HG02642 (cell line): ENCODE data around the gene NOL4L.
"Not testable (repeated sequence)": the region's sequence is repeated elsewhere in the genome, so short reads cannot be mapped to it uniquely, and the experiment has no call there.

ENCODE experiments used
- ATAC-seq: cut with Tn5 transposase; IDR thresholded peaks from one replicate; pipeline ENCODE4 v1.9.1; 2021; ENCODE audit warnings: mild to moderate bottlenecking; ENCODE audit not compliant: unreplicated experiment, poor library complexity

Gene NOL4L

DNA sequence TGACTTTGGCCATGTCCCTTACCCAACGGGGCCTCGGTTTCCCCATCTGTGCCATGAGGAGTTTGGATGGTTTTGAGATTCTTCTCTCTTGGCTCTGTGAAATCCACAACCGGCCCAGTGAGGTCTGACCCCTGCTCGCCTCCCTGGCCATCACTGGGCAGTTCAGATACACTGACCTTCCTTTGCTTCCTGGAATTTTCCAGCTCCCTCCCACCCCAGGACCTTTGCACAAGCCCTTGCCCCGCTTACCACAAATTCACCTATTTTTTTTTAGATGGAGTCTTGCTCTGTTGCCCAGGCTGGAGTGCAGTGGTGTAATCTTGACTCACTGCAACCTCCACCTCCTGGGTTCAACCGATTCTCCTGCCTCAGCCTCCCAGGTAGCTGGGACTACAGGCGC is 12.6 kb upstream of the NOL4L start:
- no peak for ATAC-seq

DNA sequence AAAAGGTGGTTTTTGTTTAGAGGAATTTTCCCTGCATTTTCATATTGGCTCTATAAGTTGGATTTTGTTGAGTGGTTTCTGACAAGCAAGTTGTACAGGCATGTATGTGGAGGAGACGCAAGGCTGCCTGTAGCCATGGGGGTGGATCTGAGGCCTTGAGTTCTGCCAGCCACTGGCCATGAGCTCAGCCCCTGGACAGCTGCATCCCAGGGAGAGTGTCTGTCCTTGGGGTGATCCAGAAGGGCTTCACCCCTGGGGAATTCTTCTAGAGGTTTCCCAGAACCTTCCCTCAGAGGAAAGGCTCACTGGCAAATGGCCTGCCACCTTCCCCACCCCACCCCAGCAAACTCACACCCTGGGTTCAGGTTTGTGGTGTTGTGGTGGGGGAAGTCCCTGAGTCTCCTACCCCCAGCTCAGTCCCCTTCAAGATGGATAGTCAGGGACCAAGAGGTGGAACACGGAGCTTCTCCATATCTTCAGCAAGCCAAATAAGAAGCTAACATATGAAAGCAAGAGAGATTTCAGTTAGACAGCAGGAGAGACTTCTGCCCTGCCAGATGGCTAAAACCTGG is 11.6 kb upstream of the NOL4L start:
- ATAC-seq, result no peak

DNA sequence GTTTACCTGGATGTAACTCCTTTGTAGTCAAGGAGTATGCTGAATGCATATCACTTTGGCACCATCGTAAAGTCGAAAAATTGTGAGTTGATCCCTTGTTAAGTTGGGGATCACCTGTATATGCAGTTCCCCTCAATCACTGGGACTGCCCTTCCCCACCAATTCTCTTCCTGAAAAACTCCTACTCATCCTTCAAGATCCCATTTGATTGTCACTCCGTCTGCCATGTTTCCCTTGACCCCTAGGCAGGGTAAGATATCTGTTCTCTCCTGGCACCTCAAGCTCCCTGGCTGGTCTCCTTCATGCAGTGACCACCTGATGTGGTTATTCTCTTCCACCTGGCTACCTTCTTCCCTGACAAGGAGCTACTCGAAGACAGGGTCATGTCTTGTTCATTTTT is 10.0 kb upstream of the NOL4L start:
- ATAC-seq, result no peak

DNA sequence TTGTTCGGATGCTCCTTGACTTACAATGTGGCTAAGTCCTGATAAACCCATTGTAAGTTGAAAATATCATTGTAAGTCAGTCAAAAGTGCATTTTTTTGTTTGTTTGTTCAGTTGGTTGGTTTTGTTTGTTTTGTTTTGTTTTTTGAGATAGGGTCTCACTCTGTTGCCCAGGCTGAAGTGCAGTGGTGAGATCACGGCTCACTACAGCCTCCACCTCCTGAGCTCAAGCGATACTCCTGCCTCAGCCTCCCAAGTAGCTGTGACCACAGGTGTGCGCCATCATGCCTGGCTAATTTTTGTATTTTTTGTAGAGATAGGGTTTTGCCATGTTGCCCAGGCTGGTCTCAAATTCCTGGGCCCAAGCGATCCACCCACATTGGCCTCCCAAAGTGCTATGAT is 9.5 kb upstream of the NOL4L start:
- ATAC-seq, result not testable (repeated sequence)

DNA sequence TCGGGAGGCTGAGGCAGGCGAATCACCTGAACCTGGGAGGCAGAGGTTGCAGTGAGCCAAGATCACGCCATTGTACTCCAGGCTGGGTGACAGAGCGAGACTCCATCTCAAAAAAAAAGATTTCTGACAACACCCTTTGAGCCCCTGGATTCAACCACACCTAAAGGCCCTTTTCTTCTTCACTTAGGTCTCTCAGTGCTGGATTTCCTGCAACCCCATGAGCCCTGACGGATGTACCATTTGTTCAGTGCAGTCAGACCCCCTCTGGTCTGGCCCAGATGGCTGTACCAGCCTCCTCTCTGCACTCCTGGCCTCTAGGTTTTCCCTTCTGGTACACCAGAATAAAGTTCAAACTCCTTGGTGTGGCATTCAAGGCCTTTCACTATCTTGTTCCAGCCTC is 9.1 kb upstream of the NOL4L start:
- ATAC-seq, result no peak

DNA sequence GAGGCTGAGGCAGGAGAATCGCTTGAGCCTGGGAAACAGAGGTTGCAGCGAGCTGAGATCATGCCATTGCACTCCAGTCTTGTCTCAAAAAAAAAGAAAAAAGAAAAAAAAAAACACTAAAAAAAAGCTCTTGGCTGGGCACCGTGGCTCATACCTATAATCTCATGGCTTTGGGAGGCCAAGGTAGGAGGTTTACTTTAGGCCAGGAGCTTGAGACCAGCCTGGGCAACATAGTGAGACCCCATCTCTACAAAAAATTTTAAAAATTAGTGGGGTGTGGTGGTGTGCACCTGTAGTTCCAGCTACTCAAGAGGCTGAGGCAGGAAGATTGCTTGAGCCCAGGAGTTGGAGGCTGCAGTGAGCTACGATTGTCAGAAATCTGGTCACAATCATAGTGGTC is 7.5 kb upstream of the NOL4L start:
- ATAC-seq, result not testable (repeated sequence)

DNA sequence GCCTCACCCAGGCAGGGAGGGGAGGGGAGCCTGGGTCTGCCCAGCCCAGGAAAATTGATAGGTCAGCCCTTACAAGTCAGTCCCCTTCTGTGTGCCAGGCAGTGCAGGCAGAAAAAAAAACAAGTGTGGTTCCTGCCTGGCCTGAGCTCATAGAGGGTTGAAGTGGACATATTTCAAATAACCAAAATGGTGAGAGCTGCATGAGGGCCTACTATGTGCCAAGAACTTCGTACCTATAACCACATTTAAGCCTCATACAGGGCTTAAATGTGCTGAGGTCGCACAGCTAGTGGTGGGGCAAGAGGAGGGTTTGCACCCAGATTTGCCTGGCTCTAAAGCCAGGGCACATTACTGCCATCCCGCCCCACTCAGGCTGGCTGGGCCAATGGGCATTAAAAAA is 6.9 kb upstream of the NOL4L start:
- ATAC-seq, result no peak

DNA sequence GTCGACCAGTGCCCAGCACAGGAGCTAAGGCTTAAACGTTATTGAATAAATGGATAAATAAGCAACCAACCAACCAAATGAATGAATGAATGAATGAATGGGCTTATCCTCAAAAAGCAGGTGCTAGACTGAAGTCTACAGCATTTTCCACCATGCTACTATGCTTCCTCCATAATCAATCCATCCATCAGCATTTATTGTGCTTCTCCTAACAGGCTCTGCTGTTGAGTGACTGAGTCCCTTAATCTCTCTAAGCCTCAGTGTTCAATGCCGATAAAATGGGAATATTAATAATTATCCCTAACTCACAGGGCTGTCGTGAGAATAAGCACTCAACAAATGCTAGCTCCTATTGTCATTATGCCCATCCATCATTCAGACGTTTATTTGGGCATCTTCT is 4.6 kb upstream of the NOL4L start:
- ATAC-seq, result no peak

DNA sequence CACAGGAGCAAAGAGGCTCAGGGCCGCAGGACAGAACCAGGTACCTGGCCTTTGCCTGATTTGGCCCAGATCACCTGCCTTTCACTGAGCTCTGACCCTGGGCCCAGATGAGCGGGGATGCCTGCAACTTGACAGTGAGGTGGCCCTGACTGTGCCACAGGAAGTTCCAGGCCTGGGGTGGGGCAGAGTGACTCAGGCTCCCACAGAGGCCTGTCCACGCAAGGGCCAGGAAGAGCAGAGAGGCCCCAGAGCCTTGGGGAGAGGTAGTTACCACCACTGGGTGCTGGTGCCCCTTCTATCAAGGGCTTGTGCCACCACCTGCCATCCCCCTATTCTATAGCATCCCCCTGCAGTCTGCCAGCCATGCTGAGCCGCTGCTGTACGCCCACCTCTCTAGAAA is 4.1 kb upstream of the NOL4L start:
- ATAC-seq, result no peak

DNA sequence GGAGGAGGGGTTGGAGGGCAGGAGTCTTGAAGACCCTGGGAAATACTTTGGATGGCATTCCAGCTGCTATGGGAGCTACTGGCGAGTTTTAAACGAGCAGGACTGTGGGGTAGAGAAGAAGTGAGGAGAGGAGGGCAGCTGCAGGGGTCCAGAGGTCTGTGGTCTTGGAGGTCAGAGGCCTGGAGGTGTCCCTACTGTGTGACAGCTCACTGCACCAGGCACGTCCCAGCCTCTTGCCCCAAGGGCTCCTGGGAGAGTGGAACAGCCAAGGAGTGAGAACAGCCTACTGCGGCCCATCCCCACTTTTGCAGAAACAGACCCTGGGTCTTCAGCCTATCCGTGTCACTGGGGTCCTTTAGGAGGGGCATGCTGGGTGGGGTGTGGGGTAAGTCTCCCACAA is 2.9 kb upstream of the NOL4L start:
- ATAC-seq, result no peak

DNA sequence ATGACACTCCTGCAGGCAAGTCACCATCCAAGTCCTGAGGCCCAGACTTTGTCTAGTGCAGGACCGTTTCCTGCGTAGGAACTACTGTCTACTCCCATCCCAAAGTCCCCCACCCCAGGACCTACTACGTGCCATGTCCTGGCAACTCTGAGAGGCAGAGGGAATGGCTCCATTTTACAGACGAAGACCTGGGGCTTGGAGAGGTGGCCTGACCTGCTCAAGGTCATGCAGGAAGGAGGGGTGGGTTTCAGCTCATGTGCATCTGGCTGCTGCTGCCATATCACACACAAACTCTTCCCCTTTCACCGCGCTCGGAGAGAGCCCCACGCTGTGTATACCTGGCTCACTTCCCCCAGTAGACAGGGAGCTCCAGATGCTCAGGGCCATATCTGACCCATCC is 1.2 kb upstream of the NOL4L start:
- no peak for ATAC-seq

DNA sequence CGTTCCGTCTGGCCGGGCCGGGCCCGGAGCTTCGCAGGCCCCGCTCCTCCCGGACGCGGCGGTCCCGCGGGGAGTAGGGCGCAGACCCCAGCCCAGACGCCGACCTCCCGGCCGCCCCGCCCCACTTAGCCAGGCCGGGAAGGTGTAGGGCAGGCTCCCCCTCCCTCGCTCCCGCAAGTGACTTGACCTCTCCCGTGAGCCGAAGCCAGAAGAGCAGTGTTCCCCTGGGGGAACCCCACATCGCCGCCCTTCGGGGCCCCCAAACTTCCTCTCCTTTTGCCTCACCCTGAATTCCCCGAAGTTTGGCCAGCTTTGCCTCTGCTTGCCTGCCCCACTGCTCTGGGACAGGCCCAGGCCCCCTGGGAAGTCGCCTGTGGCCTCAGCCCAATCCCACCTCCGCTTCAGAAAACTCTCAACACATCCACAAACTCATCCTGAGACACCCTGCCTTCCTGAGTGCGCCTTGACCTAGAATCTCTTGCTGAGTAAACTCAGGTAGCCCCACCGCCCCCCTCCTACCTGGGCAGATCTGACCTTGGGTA is 524 bp upstream of the NOL4L start:
- ATAC-seq, result peak; percentile 39

DNA sequence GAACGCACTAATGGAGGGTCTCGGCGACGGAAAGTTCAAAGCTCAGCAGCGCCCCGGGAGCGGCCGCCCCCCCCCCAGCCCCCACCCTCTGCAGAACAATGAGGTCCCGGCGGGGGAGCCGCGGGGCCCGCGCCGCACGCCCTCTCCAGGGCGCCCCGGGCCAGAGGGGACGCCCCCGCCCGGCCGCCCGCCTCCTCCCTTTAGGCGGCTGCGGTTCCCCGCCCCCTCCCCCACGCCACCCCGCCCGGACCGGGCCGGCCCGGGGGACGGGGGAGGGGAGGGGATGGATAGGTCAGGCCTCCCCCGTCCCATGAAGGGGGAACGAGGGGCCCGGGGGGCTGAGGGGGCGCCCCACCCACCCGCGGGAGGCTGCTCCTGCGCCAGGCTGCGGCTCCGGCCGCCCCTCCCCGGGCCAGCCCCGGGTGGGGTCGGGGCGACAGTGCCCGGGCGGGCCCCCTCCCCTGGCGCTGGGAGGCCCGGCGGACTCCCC is 1.5 kb downstream of the NOL4L start:
- ATAC-seq, result no peak

DNA sequence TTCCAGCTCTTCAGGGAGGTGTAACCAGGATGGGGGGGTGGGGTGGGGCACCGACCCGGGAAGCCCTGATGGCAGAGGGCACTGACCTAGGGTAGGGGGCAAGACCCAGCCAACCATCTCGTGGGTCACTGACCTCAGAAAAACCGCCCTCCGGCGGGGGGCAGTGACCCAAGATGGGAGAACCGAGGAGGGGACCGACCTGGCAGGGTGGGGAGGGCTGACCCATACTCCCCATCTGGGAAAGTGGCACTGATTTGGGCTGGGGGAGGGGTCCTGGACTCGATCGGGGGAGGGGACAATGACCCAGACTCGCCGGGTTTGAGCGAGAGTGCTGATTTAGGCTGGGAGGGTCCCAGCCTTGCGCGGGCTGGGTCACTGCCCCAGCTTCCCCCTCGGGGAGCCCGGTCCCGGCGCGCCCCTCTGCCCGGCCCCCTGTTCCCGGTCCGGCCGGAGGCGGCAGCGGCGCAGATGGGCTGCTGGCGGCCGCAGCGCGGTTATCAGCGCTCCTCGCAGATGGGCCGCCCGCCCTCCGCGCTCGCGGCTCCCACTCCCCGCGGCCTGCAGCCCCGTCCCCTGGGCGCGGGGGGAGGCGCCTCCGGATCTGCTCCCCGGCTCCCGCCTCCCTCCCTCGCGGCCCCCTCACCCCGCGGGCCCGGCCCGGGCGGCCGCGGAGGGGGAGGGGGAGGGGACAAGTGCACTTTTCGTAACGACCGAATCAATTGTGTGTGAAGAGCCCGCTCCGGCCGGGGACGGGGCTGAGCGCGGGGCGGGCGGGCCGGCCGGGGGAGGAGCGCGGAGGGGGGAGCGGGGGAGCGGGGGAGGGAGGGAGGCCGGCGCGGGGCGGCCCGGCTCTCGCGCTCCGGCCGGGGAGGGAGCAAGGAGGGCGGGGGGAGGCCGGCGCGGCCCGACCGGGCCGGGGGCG is 2.2 kb downstream of the NOL4L start:
- no peak for ATAC-seq

DNA sequence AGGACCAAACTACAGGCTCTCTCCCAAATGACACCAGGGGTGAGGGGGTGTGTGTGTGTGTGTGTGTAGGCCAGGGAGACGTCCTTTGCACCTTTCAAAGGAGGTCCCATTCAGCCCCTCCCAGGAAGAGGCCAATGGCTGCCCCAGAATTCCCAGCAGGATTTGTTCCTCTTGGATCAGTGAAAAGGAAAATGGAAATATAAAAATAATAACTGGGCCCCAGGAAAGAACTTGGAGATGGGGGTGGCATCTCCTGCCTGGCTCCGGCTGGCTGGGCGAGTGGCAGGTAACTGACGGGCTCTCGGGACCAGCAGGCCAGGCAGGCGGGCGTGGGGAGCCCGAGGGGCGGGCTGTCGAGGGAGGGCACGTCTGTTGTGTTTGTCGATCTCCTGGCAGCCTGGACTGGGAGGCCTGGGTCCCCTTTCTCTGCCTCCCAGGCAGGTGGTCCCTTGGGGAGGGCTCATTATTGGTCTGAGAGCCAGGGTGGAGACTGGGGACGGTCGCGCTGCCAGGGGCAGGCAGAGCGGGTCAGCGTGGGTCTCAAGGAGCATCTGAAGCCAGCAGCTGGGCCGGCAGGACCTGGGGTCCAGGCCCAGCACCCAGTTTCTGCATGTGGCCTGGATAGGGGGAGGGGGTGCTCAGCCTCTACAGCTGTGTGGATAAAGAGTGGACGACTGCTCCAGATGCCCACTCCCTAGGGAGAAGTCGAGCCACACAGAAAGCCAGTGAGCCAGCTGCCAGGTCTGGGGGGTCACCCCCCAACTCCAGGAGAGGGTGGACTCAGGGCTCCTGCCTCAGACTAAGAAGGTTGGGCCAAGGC is 3.1 kb downstream of the NOL4L start:
- no peak for ATAC-seq

DNA sequence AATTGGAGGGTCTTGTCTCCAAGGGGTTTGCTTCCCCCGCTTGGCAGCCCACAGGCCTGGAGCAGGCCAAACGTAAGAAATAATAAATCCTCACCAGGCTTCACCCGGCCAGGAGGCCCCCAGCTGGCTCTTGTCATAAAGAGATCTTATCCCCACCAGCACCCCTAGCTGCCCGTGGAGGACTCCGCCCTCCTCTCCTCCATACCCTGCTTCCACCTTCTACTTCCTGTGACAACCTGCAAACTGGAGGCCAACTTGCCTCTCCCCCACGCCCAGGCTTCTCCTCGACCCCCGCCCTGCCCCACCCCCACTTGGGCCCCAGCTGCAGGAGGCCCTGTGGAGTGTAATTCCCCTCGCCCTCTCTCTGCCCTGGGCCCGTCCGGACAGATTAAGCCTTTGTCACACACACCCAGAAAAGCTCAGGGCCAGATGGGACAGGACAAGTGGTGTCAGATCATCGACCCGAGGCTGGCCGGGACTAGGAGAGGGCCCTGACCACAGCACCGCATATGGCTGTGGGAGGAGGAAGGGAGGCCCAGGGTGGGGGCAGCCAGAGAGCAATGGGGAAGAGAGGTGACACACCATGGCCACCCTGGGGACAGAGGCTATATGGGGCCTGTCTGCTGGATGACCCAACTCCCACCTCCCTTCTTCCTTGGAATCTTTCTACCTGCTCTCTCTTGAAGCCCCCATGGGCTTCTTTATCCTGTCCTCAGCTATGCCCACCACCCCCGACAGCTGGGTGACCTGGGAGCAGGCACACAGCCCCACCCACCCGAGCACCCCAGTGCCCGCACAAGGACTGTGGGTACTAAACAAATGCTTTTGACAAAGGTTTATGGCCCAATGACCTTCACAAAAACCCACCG is 3.9 kb downstream of the NOL4L start:
- no peak for ATAC-seq

DNA sequence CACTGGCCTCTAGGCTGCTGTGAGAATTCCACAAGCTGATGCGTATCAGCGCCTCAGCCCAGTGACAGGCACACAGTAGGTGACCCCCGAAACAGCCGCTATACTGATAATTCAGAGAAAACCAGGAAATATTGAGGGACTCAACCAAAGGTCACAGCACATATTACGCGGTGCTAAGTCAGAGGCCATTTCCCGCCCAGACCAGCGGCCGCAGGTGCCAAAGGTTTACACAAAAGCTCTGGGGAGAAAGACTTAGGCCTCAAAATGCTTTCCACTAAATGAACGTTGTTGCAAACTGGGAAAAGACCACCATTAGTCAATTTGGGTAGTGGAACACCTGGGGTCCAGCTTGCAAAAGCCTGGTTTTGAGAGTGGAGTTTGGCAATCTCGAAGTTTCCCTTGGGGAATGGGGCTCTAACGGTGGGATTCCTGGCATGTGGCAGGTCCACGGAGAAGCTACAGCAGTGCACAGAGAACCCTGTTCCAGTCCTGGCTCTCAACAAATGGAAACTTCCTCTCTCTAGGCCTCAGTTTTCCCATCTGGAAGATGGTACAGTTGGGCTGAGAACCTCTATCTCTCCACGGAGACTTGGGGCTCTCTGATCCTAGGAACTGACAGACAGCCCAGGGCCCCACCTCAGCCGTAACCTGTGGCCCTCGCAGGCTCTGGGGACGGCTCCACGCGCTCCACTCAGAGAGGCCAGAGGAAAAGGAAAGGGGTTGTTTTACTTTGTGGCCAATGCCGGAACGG is 4.7 kb downstream of the NOL4L start:
- ATAC-seq, result no peak

DNA sequence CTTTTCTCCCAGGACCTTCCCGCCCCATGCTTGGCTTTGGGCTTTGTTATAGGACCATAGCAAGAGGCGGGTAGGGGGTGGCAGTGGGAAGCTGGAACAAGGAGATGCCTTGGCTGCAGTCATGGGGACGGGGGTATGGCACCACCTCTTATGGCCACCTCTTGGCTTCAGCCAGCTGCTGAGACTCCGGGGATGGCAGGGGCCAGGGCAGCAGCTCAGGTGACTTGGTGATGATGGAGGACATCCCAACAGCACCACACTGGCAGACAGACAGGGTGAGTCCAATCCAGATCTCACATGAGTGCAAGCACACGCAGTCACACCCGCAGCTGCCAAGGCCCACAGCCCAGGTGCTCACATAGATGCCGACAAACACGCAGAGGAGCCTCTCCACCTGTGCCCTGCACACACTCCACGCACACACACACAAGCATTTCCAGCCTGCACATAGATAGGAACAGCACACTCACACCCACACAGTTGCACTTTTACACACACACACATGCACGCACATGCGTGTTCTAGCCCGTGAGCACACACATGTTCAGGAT is 6.2 kb downstream of the NOL4L start:
- no peak for ATAC-seq

DNA sequence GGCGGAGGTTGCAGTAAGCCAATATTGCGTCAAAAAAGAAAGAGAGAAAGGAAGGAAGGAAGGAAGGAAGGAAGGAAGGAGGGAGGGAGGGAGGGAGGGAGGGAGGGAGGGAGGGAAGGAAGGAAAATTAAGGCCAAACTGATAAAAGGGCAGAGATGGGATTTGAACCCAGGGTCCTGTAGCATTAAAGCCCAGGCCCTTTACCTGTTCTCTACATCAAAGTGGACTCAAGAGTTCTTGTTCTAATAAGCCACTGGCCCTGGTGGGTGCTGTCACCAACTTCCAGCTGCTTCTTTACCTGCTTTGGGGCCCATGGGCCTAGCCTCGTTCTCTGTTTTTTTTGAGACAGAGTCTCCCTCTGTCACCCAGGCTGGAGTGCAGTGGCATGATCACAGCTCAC is 7.1 kb downstream of the NOL4L start:
- not testable (repeated sequence) for ATAC-seq
